GM18511 (cell line): ENCODE results near the gene ARHGEF11.
A peak's percentile ranks its signal among the peaks of the same experiment; 100 is the strongest.
"Not testable (repeated sequence)": the region's sequence is repeated elsewhere in the genome, so short reads cannot be mapped to it uniquely, and the experiment has no call there.

Experiments used
- ATAC-seq: cut with Tn5 transposase; IDR thresholded peaks from one replicate; pipeline ENCODE4 v1.9.1; 2021; ENCODE audit warnings: mild to moderate bottlenecking, moderate library complexity; ENCODE audit not compliant: unreplicated experiment

Gene ARHGEF11

GRCh38 chr1:156931974-156932710 lies 113.4 kb downstream of the ARHGEF11 start:
- no peak for ATAC-seq

GRCh38 chr1:156931211-156931952 lies 114.2 kb downstream of the ARHGEF11 start:
- no peak for ATAC-seq

- ATAC-seq, result no peak
Observed at GRCh38 chr1:156930483-156930882, 115.1 kb downstream of the ARHGEF11 start.

GRCh38 chr1:156929596-156930238 lies 115.8 kb downstream of the ARHGEF11 start:
- ATAC-seq, result no peak

GRCh38 chr1:156928043-156928602 lies 117.4 kb downstream of the ARHGEF11 start:
- no peak for ATAC-seq

GRCh38 chr1:156927215-156928042 lies 118.1 kb downstream of the ARHGEF11 start:
- no peak for ATAC-seq

- ATAC-seq, result not testable (repeated sequence)
Observed at GRCh38 chr1:156926695-156927094, 118.8 kb downstream of the ARHGEF11 start.

- ATAC-seq, result peak; percentile 55
Observed at GRCh38 chr1:156926175-156926574, 119.4 kb downstream of the ARHGEF11 start.

- no peak for ATAC-seq
Observed at GRCh38 chr1:156925154-156926010, 120.2 kb downstream of the ARHGEF11 start.

- no peak for ATAC-seq
Observed at GRCh38 chr1:156924478-156925153, 120.9 kb downstream of the ARHGEF11 start.

GRCh38 chr1:156923670-156924477 lies 121.7 kb downstream of the ARHGEF11 start:
- ATAC-seq, result no peak

- no peak for ATAC-seq
Observed at GRCh38 chr1:156922986-156923669, 122.4 kb downstream of the ARHGEF11 start.

- ATAC-seq, result no peak
Observed at GRCh38 chr1:156921053-156921529, 124.5 kb downstream of the ARHGEF11 start.

- ATAC-seq, result no peak
Observed at GRCh38 chr1:156920233-156921052, 125.1 kb downstream of the ARHGEF11 start, which contains the start of gene LRRC71. LRRC71 (plus strand) TSS chr1:156920632; CDS start chr1:156920804, 172 bp downstream.

- ATAC-seq, result no peak
Observed at GRCh38 chr1:156914440-156914856, 131.1 kb downstream of the ARHGEF11 start.

- no peak for ATAC-seq
Observed at GRCh38 chr1:156913809-156914387, 131.6 kb downstream of the ARHGEF11 start.
